GM12873 (cell line): Measurements from ENCODE around the gene ZNF143.

ENCODE experiments used
- TF ChIP-seq, protein P1 (sequence below): IDR thresholded peaks from 2 replicates; pipeline ENCODE4 v1.5.1; 2012; ENCODE audit warnings: low read depth, mild to moderate bottlenecking, moderate library complexity, low read length, control low read depth; ENCODE audit not compliant: insufficient read depth; ENCODE audit errors: missing control alignments

Gene ZNF143

GRCh38 chr11:9460322-9461062 lies at the start of gene ZNF143:
Gene ZNF143 (plus strand): TSS chr11:9461012. CDS start chr11:9471309, 10,297 bp downstream.
- TF ChIP-seq, protein P1, sequence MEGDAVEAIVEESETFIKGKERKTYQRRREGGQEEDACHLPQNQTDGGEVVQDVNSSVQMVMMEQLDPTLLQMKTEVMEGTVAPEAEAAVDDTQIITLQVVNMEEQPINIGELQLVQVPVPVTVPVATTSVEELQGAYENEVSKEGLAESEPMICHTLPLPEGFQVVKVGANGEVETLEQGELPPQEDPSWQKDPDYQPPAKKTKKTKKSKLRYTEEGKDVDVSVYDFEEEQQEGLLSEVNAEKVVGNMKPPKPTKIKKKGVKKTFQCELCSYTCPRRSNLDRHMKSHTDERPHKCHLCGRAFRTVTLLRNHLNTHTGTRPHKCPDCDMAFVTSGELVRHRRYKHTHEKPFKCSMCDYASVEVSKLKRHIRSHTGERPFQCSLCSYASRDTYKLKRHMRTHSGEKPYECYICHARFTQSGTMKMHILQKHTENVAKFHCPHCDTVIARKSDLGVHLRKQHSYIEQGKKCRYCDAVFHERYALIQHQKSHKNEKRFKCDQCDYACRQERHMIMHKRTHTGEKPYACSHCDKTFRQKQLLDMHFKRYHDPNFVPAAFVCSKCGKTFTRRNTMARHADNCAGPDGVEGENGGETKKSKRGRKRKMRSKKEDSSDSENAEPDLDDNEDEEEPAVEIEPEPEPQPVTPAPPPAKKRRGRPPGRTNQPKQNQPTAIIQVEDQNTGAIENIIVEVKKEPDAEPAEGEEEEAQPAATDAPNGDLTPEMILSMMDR = no peak

DNA sequence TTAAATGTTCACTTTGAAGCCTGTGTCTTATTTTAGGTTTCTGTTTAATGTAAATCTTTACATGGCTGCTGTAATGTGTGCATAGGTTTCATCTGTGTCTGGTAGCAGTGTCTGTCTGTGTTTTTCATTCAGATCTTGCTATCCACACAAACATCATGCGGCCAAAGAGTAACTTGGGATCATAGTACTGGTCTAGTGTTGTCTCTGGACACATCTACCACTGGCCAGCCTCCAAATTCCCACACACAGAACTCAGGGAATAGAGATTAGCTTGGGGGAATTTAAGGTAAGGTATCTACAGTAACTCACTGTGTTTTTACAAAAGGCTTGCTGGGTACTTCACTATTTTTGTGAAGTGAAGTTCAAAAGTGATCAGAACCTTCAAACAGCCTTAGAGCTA lies 32.1 kb upstream of the ZNF143 start:
- TF ChIP-seq, protein P1 = no peak

- TF ChIP-seq, protein P1 = no peak
These were observed 22.2 kb upstream of the ZNF143 start for GRCh38 chr11:9438611-9439010.

- TF ChIP-seq, protein P1 = no peak
These were observed 14.6 kb upstream of the ZNF143 start for GRCh38 chr11:9446230-9446629.

DNA sequence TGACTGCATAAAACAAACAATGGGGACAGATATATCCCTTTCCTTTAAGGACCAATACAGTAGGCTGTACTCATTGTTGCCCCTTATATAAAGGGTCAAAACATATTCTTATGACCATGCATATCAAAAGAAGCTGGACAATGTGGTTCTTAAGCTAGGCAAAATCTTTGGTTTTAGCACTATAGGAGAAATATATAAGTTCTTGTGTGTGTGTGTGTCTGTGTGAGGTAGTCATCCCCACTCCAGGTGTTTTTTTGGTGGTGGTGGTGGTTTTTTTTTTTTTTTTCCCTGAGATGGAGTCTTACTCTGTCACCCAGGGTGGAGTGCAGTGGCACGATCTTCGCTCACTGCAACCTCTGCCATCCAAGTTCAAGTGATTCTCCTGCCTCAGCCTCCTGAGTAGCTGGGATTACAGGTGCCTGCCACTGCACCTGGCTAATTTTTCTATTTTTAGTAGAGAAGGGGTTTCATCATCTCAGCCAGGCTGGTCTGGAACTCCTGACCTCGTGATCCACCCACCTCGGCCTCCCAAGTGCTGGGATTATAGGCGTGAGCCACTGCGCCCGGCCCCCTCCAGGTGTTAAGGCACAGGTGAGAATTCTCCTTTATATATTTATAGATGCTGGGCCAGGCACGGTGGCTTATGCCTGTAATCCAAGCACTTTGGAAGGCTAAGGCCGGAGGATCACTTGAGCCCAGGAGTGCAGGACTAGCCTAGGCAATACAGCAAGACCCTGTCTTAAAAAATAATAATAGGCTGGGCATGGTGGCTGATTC lies 12.0 kb upstream of the ZNF143 start:
- TF ChIP-seq, protein P1 = no peak

DNA sequence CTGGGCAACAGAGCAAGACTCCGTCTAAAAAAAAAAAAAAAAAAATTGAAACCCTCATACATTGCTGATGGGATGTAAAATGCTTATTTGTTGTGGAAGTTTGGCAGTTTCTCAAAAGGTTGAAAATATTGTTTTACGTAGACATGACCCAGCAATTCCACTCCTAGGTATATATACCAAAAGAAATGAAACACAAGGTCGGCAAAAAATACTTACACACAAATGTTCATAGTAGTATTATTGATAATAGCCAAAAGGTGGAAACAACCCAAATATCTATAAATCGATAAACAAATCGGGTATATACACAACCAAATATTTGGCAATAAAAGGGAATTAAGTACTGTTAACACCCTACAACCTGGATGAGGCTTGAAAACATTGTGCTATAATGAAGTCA lies 5.1 kb upstream of the ZNF143 start:
- TF ChIP-seq, protein P1 = no peak

- TF ChIP-seq, protein P1 = no peak
These were observed 1.0 kb upstream of the ZNF143 start for GRCh38 chr11:9459667-9460321.
